Measurements from ENCODE around the gene CORO2B.

The CORO2B gene

GRCh38 chr15:68632101-68632500 lies 53.3 kb downstream of the CORO2B start:
- no peak for TF ChIP-seq CTCF (IDR thresholded peaks at IDR 0.05; ENCODE audit: control extremely low read depth, extremely low read depth, low read depth, missing control alignments)
- ChIA-PET CTCF (interaction anchor here (1.3 to 1.6 kb wide), 3 partner anchors 19 to 293 kb away, joined by 3 to 4 read pairs (median 3); no protein-coding TSS in a partner anchor), POLR2A (no interaction called here)
- no peak for DNase-seq (ENCODE audit: extremely low spot score)

DNA sequence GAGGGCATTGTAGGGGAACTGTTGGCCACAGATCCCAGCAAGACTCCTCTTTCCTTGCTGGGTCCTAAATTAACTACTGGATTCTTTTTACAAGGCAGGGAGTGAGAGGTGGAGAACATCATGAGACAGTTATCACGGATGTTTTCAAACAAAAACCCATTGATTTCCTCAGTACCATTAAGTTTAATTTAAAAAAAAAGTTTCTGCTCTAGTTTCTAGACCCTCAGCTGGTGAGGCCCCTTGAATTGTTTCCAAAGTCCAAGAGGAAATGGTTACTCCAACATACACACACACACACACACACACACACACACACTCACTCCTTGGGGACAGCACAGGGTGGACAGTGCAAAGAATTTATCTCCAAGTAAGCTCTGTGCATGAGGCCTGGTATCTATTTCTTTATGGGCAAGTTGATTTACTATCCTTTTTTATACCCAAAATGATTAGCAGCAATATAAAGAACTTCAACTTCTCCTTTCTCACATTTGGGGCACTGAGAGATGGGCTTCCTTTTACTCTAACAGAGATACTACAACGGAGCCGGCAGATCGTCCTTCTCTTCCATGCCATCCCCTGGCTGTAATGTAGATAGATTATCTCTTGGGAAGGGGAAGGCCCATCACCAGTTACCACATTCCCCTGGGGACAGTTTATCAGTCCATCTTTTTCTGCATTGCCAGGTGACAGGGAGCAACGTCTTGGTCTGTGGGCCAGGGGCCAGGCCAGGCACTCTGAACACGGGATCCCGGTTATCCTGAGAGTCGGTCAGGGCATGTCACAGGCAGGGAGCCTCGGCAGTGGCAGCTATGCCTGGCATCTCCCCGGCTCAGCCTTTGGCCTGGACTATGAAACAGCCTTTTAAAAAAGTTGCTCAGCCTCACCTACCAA lies 54.7 kb downstream of the CORO2B start:
- ChIA-PET POLR2A (no interaction called here), CTCF (interaction anchor here (1.8 kb wide), 1 partner anchor 83 kb away, joined by 5 read pairs; no protein-coding TSS in a partner anchor)
- no peak for TF ChIP-seq CTCF (IDR thresholded peaks at IDR 0.05; ENCODE audit: control extremely low read depth, extremely low read depth, low read depth, missing control alignments)
- no peak for DNase-seq (ENCODE audit: extremely low spot score)

GRCh38 chr15:68634122-68634482 lies 55.3 kb downstream of the CORO2B start:
- no peak for DNase-seq (ENCODE audit: extremely low spot score)
- CTCF ChIA-PET, result interaction anchor here (1.8 kb wide), 1 partner anchor 84 kb away, joined by 5 read pairs; no protein-coding TSS in a partner anchor
- POLR2A ChIA-PET, result no interaction called here
- no peak for TF ChIP-seq CTCF (IDR thresholded peaks at IDR 0.05; ENCODE audit: control extremely low read depth, extremely low read depth, low read depth, missing control alignments)

DNA sequence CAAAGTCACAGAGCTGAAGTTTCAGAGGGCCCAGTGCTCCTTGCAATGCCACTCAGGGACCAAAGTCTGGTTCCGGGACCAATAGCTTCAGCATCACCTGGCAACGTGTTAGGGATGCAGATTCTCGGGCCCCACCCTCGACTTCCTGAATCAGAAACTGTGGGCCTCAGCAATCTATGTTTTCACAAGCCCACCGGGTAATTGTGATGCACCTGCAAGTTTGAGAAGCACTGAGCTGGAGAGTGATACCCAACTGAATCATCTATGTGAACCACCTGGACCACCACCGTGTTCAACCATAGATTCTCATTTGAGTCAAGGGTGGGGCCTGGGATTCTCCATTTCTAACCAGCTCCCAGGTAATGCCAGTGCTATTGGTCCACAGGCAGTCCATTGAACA lies 55.7 kb downstream of the CORO2B start:
- CTCF ChIA-PET, result interaction anchor here (1.1 to 1.8 kb wide), 2 partner anchors 80 to 85 kb away, joined by 3 to 5 read pairs; no protein-coding TSS in a partner anchor
- no peak for TF ChIP-seq CTCF (IDR thresholded peaks at IDR 0.05; ENCODE audit: control extremely low read depth, extremely low read depth, low read depth, missing control alignments)
- no peak for DNase-seq (ENCODE audit: extremely low spot score)
- POLR2A ChIA-PET, result no interaction called here

DNA sequence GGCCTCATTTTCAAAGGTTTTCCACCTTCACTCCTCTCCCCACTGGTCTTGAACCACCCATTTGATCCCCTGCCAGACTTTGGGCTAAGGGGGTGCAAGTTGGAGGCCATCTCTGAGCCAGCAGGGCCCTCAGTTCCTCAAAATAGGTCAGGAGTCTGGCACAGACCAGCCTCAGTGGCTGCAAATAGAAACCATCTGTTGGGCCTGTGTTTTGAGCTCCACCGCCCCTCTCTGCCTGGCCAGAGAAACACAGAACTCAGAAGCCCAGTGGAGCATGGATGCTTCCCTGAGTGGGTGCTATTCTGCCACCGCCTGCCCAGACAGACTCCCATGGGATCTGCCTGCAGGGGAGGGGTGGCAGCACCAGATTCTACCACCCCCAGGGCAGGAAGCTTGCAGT lies 56.3 kb downstream of the CORO2B start:
- TF ChIP-seq CTCF (IDR thresholded peaks at IDR 0.05; ENCODE audit: control extremely low read depth, extremely low read depth, low read depth, missing control alignments), result no peak
- ChIA-PET CTCF (interaction anchor here (1.1 kb wide), 1 partner anchor 81 kb away, joined by 3 read pairs; no protein-coding TSS in a partner anchor), POLR2A (no interaction called here)
- no peak for DNase-seq (ENCODE audit: extremely low spot score)

GRCh38 chr15:68636256-68636655 lies 57.5 kb downstream of the CORO2B start:
- no peak for DNase-seq (ENCODE audit: extremely low spot score)
- ChIA-PET CTCF (interaction anchor here (1.4 kb wide), 1 partner anchor 330 kb away, joined by 5 read pairs; no protein-coding TSS in a partner anchor), POLR2A (no interaction called here)
- no peak for TF ChIP-seq CTCF (IDR thresholded peaks at IDR 0.05; ENCODE audit: control extremely low read depth, extremely low read depth, low read depth, missing control alignments)

Measured in GM10248 (cell line).